Measurements from ENCODE around the gene ETV6. TPM values are rescaled to one million over a fixed set of nuclear protein-coding genes. Genes with fewer than 3 reads are reported as not detected.
A peak's percentile ranks its signal among the peaks of the same experiment; 100 is the strongest.

ETV6 gene
- total RNA-seq, 6 donors from 2014 or later = 22.2 to 93.2 (median 37.5) TPM

DNA sequence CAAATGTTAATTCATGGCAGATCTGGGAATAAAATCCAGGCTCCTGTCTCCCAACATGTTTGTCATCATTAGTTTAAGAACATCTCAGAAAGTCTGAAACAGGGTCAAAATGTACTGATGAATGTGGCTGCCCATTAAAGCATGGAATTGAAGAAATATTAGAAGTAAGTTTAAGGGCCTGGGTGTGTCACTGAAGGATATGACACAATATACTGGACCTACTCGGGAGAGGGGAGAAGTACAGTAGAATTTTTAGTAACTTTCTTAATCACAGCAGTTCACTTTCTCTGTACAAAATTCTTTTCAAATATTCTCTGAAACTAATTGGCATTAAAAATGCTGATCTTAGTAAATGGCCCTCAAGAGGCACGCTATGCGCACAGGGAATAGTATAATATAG is 185.5 kb downstream of the ETV6 start:
- 66 to 67% methylated on average over 3 of the region's 3 CpGs for WGBS, 2 donors
- Histone ChIP-seq H3K27ac (peak overlapping the region in 3 of 4 donors; percentile 2 to 8 (median 8)), H3K36me3 (no peaks in the 10 kb centered on the region), H3K9me3 (no peaks in the 10 kb centered on the region), H3K27me3 (no peaks in the 10 kb centered on the region), H3K4me1 (peaks cover 58 to 80% (median 60%) of the 10 kb centered on the region in 4 donors), H3K4me3 (no peak overlapping the region)
- no peak for TF ChIP-seq POLR2A (IDR thresholded peaks at IDR 0.05)
- TF ChIP-seq, protein P1, sequence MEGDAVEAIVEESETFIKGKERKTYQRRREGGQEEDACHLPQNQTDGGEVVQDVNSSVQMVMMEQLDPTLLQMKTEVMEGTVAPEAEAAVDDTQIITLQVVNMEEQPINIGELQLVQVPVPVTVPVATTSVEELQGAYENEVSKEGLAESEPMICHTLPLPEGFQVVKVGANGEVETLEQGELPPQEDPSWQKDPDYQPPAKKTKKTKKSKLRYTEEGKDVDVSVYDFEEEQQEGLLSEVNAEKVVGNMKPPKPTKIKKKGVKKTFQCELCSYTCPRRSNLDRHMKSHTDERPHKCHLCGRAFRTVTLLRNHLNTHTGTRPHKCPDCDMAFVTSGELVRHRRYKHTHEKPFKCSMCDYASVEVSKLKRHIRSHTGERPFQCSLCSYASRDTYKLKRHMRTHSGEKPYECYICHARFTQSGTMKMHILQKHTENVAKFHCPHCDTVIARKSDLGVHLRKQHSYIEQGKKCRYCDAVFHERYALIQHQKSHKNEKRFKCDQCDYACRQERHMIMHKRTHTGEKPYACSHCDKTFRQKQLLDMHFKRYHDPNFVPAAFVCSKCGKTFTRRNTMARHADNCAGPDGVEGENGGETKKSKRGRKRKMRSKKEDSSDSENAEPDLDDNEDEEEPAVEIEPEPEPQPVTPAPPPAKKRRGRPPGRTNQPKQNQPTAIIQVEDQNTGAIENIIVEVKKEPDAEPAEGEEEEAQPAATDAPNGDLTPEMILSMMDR (IDR thresholded peaks at IDR 0.05) = no peak
- no peak for TF ChIP-seq EP300 (IDR thresholded peaks at IDR 0.05)
- TF ChIP-seq POLR2AphosphoS5 (IDR thresholded peaks at IDR 0.05) = no peak
- peak in 1 of 2 donors; percentile 50 for ATAC-seq (ENCODE audit: low FRiP score in 2 of 2)
- DNase-seq = no peak

DNA sequence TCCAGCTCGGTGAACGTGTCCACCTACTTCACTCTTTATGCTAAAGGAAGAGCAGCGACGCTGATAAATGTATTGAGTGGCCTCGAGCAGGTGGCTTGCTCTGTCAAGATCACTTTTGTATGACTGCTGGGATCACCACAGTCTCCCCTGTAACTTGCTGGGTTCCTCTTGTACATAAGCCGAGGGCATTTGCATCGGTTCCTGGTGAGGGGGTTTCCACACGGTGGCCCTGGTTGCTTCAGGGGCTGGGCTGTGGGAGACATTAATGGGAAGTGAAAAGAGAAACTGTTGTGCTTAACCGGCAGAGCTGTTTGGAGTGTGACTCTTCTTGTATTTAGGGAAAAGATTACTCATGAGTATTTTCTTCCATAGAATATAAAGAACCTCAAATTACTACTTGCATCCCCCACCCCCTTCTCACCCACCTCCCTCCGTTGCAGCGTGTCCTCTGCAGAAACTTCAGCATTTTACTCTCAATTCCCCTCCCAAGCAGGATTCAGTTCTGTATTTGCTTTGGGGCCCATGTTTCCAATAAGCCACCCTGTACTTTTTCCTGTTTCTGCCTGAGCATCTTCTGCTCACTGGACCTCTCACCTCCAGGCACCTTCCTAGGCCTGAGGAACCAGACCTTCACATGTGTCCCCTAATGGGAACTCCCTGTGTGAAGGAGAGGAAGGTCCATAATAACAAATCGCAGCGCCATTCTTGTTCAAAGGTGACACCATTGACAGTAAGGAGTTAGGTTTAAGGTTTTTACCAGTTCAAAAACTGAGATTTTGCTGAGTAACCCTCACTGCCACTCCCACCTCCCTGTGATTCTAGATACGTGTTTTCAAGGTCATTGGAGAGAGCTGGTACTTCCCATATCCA is 187.0 kb downstream of the ETV6 start:
- Histone ChIP-seq H3K4me1 (peaks cover 55 to 79% (median 65%) of the 10 kb centered on the region in 4 donors), H3K27ac (peak overlapping the region; percentile 13 to 61 (median 33)), H3K9me3 (no peaks in the 10 kb centered on the region), H3K4me3 (no peak overlapping the region), H3K27me3 (no peaks in the 10 kb centered on the region), H3K36me3 (no peaks in the 10 kb centered on the region)
- TF ChIP-seq EP300 (IDR thresholded peaks at IDR 0.05) = peak in 1 of 4 donors; percentile 57
- no peak for TF ChIP-seq POLR2AphosphoS5 (IDR thresholded peaks at IDR 0.05)
- peak in 1 of 4 donors; percentile 25 for TF ChIP-seq POLR2A (IDR thresholded peaks at IDR 0.05)
- 56 to 66% methylated on average over 14 of the region's 14 CpGs for WGBS, 2 donors
- peak in 1 of 2 donors; percentile 67 for DNase-seq
- ATAC-seq (ENCODE audit: low FRiP score in 2 of 2) = peak; percentile 64 to 78

DNA sequence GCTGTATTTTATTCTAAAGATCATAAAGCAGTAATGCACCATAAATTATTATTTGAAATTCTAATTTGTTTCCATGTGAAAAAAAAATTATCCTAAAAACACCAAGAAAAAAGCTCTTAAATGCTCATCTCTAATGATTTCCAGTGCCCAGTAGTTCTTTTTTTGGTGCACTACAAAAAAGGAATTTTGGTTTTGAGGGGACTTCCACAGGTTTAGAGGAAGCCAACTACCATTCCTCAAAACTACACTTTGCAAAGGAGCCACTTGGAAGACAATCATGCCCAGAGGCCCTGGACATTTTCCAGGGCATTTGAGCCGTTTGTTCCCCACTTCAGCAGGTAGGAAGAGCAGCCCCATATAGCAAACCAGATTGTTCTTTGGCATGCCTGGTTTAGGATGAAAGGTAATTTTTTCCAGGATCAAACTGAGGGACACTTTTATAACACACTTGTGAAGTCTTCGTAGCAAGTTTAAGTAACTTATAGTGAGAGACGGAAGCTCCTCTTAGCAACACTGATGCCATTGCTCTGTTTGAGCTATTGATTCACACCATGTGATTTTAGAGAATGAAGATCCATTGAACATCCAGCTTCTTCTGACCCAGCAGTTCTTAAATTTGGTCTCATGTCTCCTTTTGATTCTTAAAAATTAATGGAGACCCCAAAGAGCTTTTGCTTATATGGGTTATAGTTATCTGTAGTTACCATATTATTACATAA is 187.9 kb downstream of the ETV6 start:
- Histone ChIP-seq H3K4me3 (no peak overlapping the region), H3K27ac (peak overlapping the region in 3 of 4 donors; percentile 12 to 61 (median 13)), H3K27me3 (no peaks in the 10 kb centered on the region), H3K4me1 (peaks cover 55 to 71% (median 65%) of the 10 kb centered on the region in 4 donors), H3K9me3 (no peaks in the 10 kb centered on the region), H3K36me3 (no peaks in the 10 kb centered on the region)
- DNase-seq = no peak
- no peak for ATAC-seq (ENCODE audit: low FRiP score in 2 of 2)
- no peak for TF ChIP-seq POLR2AphosphoS5 (IDR thresholded peaks at IDR 0.05)
- 62 to 72% methylated on average over 3 of the region's 3 CpGs for WGBS, 2 donors

DNA sequence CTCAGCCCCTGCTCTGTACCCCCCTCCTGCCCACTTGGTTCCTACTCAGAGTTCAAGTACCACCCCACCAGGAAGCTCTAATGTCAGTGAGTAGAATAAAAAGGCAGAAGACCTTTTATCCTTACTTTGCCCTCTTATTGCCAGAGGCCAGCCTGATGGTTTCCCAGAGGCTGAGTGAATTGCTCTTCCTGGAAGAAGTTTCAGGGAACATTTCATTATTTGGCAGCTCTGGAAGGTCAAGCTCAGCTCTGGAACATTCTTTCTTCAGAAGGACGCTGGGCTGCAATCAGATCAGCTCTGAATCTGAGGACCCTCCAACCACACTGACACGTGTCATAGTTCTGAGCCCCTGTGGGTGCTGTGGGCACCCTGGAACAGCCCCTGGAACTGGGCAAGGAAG is 188.9 kb downstream of the ETV6 start:
- ATAC-seq (ENCODE audit: low FRiP score in 2 of 2) = no peak
- Histone ChIP-seq H3K36me3 (peaks cover 0 to 5% (median 0%) of the 10 kb centered on the region in 4 donors), H3K9me3 (no peaks in the 10 kb centered on the region), H3K4me1 (peaks cover 55 to 70% (median 65%) of the 10 kb centered on the region in 4 donors), H3K27me3 (no peaks in the 10 kb centered on the region), H3K4me3 (no peak overlapping the region), H3K27ac (peak overlapping the region; percentile 60 to 78 (median 74))
- 48 to 54% methylated on average over 2 of the region's 2 CpGs for WGBS, 2 donors
- TF ChIP-seq POLR2AphosphoS5 (IDR thresholded peaks at IDR 0.05) (peak in 1 of 2 donors; percentile 46), EP300 (IDR thresholded peaks at IDR 0.05) (peak in 2 of 4 donors; percentile 31 to 35), POLR2A (IDR thresholded peaks at IDR 0.05) (no peak)
- TF ChIP-seq, protein P1 (IDR thresholded peaks at IDR 0.05) = no peak
- no peak for DNase-seq

DNA sequence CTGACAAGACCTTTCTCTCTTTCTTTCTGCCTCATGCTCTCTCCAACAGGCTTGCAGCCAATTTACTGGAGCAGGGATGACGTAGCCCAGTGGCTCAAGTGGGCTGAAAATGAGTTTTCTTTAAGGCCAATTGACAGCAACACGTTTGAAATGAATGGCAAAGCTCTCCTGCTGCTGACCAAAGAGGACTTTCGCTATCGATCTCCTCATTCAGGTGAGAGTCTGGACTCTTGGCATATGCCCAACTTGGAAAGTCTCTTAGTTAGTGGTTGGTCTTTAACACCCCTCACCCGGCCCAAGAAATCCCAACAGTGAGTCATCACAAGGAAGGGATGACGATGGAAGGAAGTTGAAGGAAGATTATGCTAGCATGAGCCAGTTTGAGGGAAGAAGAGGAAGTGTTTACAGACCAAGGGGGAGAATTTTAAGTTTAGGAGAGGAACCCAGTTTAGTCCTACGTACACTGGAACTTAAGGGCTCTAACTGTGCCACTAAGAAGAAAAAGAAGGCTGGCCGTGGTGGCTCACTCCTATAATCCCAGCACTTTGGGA is 189.7 kb downstream of the ETV6 start:
- ATAC-seq (ENCODE audit: low FRiP score in 2 of 2) (peak; percentile 47 to 77), DNase-seq (peak in 1 of 2 donors; percentile 51)
- Histone ChIP-seq H3K4me1 (peaks cover 52 to 63% (median 61%) of the 10 kb centered on the region in 4 donors), H3K9me3 (no peaks in the 10 kb centered on the region), H3K36me3 (peaks cover 0 to 13% (median 0%) of the 10 kb centered on the region in 4 donors), H3K4me3 (no peak overlapping the region), H3K27ac (peak overlapping the region; percentile 60 to 78 (median 74)), H3K27me3 (no peaks in the 10 kb centered on the region)
- 37% methylated on average over 8 of the region's 8 CpGs for WGBS, 2 donors
- TF ChIP-seq POLR2AphosphoS5 (IDR thresholded peaks at IDR 0.05) (no peak), EP300 (IDR thresholded peaks at IDR 0.05) (peak in 1 of 4 donors; percentile 71), POLR2A (IDR thresholded peaks at IDR 0.05) (peak in 1 of 4 donors; percentile 30)
- TF ChIP-seq, protein P1 (IDR thresholded peaks at IDR 0.05) = no peak

Measured in upper lobe of left lung (tissue), 6 donors.